ENCODE measurements around the gene CCL1.

Gene CCL1

GRCh38 chr17:34363183-34363661 is at the start of gene CCL1:
TSS of gene CCL1 (minus strand) at chr17:34363233. CDS start at chr17:34363161, 72 bp downstream.
- no peak for DNase-seq

- no peak for DNase-seq
Measured at GRCh38 chr17:34412534-34412933, 49.5 kb upstream of the CCL1 start.

- no peak for DNase-seq
Measured at GRCh38 chr17:34411646-34412421, 48.8 kb upstream of the CCL1 start.

GRCh38 chr17:34409352-34409751 is 46.3 kb upstream of the CCL1 start:
- no peak for DNase-seq

GRCh38 chr17:34408439-34408838 is 45.4 kb upstream of the CCL1 start:
- DNase-seq: no peak

GRCh38 chr17:34406226-34406625 is 43.2 kb upstream of the CCL1 start:
- DNase-seq: no peak

GRCh38 chr17:34403006-34403405 is 40.0 kb upstream of the CCL1 start:
- DNase-seq: no peak

GRCh38 chr17:34401165-34401564 is 38.1 kb upstream of the CCL1 start:
- DNase-seq: peak; percentile 90

GRCh38 chr17:34400301-34400931 is 37.4 kb upstream of the CCL1 start:
- DNase-seq: no peak

GRCh38 chr17:34399725-34400124 is 36.7 kb upstream of the CCL1 start:
- DNase-seq: no peak

- DNase-seq: no peak
Measured at GRCh38 chr17:34398990-34399389, 36.0 kb upstream of the CCL1 start.

- no peak for DNase-seq
Measured at GRCh38 chr17:34397265-34397664, 34.2 kb upstream of the CCL1 start.

- peak; percentile 92 for DNase-seq
Measured at GRCh38 chr17:34393401-34393800, 30.4 kb upstream of the CCL1 start.

GRCh38 chr17:34391241-34391640 is 28.2 kb upstream of the CCL1 start:
- DNase-seq: no peak

GRCh38 chr17:34390649-34391048 is 27.6 kb upstream of the CCL1 start:
- DNase-seq: no peak

GRCh38 chr17:34389126-34389750 is 26.2 kb upstream of the CCL1 start:
- DNase-seq: no peak

GRCh38 chr17:34387566-34387965 is 24.5 kb upstream of the CCL1 start:
- DNase-seq: no peak

GRCh38 chr17:34386697-34387550 is 23.9 kb upstream of the CCL1 start:
- DNase-seq: no peak

- DNase-seq: no peak
Measured at GRCh38 chr17:34386343-34386696, 23.3 kb upstream of the CCL1 start.

- DNase-seq: no peak
Measured at GRCh38 chr17:34384822-34385605, 22.0 kb upstream of the CCL1 start.

GRCh38 chr17:34384271-34384670 is 21.2 kb upstream of the CCL1 start:
- no peak for DNase-seq

GRCh38 chr17:34383216-34383615 is 20.2 kb upstream of the CCL1 start:
- no peak for DNase-seq
